PFSK-1 (cell line): ENCODE data around the gene RAD23B.

Experiments
- FOXP2 ChIP-seq: optimal IDR thresholded peaks from 2 replicates; pipeline ENCODE3; 2011; ENCODE audit warnings: borderline replicate concordance, control low read depth, inconsistent platforms; ENCODE audit not compliant: insufficient read depth; ENCODE audit errors: extremely low read length, extremely low read depth
- POLR2AphosphoS5 ChIP-seq: IDR thresholded peaks from 2 replicates; pipeline ENCODE4 v1.6.1; 2012; ENCODE audit warnings: low read depth, mild to moderate bottlenecking, control low read depth, low read length, moderate library complexity
- REST ChIP-seq, 2 experiments: IDR thresholded peaks; 2 replicates each; pipeline versions ENCODE4 v1.6.1 to v1.8.0; 2011 to 2012; ENCODE audit warnings: low read depth in 2 of 2, low read length in 2 of 2, control low read depth in 1 of 2, inconsistent platforms in 1 of 2, mild to moderate bottlenecking in 1 of 2, moderate library complexity in 1 of 2; ENCODE audit not compliant: insufficient read depth in 1 of 2
- TAF1 ChIP-seq: IDR thresholded peaks from 2 replicates; pipeline ENCODE4 v1.6.1; 2012; ENCODE audit warnings: low read length, control low read depth, borderline replicate concordance; ENCODE audit not compliant: insufficient read depth

- TF ChIP-seq REST (IDR thresholded peaks at IDR 0.05; ENCODE audit: insufficient read depth in 1 of 2, low read depth in 2 of 2, low read length in 2 of 2) (no peak), TAF1 (no peak), POLR2AphosphoS5 (no peak), FOXP2 (no peak)
Measured at GRCh38 chr9:107290619-107291018, 7.5 kb downstream of the RAD23B start.
